HEK293T (cell line): ENCODE data around the gene PRIMPOL.

Source experiments
- BHLHE40 ChIP-seq: fragments of 450-650 bp; IDR thresholded peaks from 2 replicates; pipeline ENCODE4 v1.6.1; 2016; ENCODE audit warnings: mild to moderate bottlenecking, moderate library complexity, borderline replicate concordance
- CTBP1 ChIP-seq: fragments of 450-650 bp; IDR thresholded peaks from 2 replicates; pipeline ENCODE4 v1.6.1; 2016; ENCODE audit warnings: borderline replicate concordance
- ELF4 ChIP-seq: fragments of 450-650 bp; IDR thresholded peaks from 2 replicates; pipeline ENCODE4 v1.6.1; 2017; ENCODE audit warnings: antibody characterized with exemption
- FOXK2 ChIP-seq: fragments of 450-650 bp; IDR thresholded peaks from 2 replicates; pipeline ENCODE4 v1.6.1; 2016; ENCODE audit warnings: mild to moderate bottlenecking
- FOXM1 ChIP-seq: fragments of 450-650 bp; IDR thresholded peaks from 2 replicates; pipeline ENCODE4 v1.6.1; 2017; ENCODE audit warnings: mild to moderate bottlenecking, borderline replicate concordance
- HDGF ChIP-seq: fragments of 450-650 bp; IDR thresholded peaks from 2 replicates; pipeline ENCODE4 v1.6.1; 2017; ENCODE audit warnings: antibody characterized with exemption, borderline replicate concordance
- L3MBTL2 ChIP-seq: fragments of 450-650 bp; conservative IDR thresholded peaks from 2 replicates; pipeline ENCODE4 v1.6.1; 2016; ENCODE audit warnings: mild to moderate bottlenecking
- LEF1 ChIP-seq: fragments of 450-650 bp; IDR thresholded peaks from 2 replicates; pipeline ENCODE4 v1.6.1; 2017; ENCODE audit warnings: mild to moderate bottlenecking, borderline replicate concordance
- NFRKB ChIP-seq: fragments of 450-650 bp; IDR thresholded peaks from 2 replicates; pipeline ENCODE4 v1.6.1; 2016; ENCODE audit warnings: mild to moderate bottlenecking, moderate library complexity
- SP1 ChIP-seq: fragments of 450-650 bp; IDR thresholded peaks from 2 replicates; pipeline ENCODE4 v1.6.1; 2017
- SUZ12 ChIP-seq: fragments of 450-650 bp; IDR thresholded peaks from 2 replicates; pipeline ENCODE4 v1.6.1; 2016; ENCODE audit warnings: mild to moderate bottlenecking
- ZNF384 ChIP-seq: fragments of 450-650 bp; IDR thresholded peaks from 2 replicates; pipeline ENCODE4 v1.6.1; 2016
- TF ChIP-seq, protein P1 (sequence below): fragments of 450-650 bp; IDR thresholded peaks from 2 replicates; pipeline ENCODE4 v1.6.1; 2016

DNA sequence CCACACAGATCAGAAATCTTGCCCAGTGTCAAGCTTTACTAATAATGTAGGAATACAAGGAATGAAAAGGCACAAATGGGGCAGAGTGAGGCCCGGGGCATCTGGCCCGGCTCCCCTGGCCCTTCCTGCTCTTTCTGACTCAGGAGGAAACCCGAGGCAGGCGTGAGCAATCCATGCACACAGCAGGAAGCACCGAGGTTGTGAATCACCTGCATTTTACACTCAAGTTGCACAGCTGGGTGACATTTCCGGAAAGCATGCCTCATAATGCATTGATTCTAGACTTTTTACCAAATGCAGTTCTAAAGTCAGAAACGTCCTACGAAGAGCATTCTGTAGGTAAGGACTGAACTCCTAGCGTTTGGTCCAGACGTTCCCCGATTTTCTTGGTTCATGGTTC is 38.9 kb downstream of the PRIMPOL start:
- TF ChIP-seq ELF4 (no peak), FOXK2 (no peak), SP1 (no peak), ZNF384 (no peak), BHLHE40 (no peak), SUZ12 (no peak), FOXM1 (no peak), NFRKB (no peak), L3MBTL2 (no peak), HDGF (no peak), LEF1 (no peak), CTBP1 (no peak)
- TF ChIP-seq, protein P1, sequence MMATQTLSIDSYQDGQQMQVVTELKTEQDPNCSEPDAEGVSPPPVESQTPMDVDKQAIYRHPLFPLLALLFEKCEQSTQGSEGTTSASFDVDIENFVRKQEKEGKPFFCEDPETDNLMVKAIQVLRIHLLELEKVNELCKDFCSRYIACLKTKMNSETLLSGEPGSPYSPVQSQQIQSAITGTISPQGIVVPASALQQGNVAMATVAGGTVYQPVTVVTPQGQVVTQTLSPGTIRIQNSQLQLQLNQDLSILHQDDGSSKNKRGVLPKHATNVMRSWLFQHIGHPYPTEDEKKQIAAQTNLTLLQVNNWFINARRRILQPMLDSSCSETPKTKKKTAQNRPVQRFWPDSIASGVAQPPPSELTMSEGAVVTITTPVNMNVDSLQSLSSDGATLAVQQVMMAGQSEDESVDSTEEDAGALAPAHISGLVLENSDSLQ, result no peak
